OCI-LY3 (cell line): ENCODE data around the gene KLHL10.
"Not testable (repeated sequence)": the region's sequence is repeated elsewhere in the genome, so short reads cannot be mapped to it uniquely, and the experiment has no call there.

ENCODE experiments used
- H2AFZ ChIP-seq: fragments of 200-600, 300-600 bp; shearing (Covaris generic); 2 replicates; pipeline ENCODE4 v1.6.0; 2014; ENCODE audit warnings: antibody characterized with exemption, low read depth, low read length
- H3K27ac ChIP-seq: fragments of 200-600, 300-600 bp; sonication (generic); 2 replicates; pipeline ENCODE4 v1.5.1; 2014; ENCODE audit warnings: mild to moderate bottlenecking, low read length, moderate library complexity, mixed read lengths
- H3K27me3 ChIP-seq: fragments of 200-600, 300-600 bp; sonication (generic); 2 replicates; pipeline ENCODE4 v1.6.1; 2014; ENCODE audit warnings: low read depth, low read length, mixed read lengths
- H3K36me3 ChIP-seq: fragments of 200-600, 300-600 bp; sonication (generic); replicated peaks from 2 replicates; pipeline ENCODE3; 2014; ENCODE audit warnings: low read depth, low read length, mixed read lengths
- H3K4me1 ChIP-seq: fragments of 300-600, 200-600 bp; sonication (generic); 2 replicates; pipeline ENCODE4 v1.6.1; 2014; ENCODE audit warnings: low read length, mixed read lengths
- H3K4me2 ChIP-seq: fragments of 200-600, 300-600 bp; sonication (generic); 2 replicates; pipeline ENCODE4 v1.6.1; 2014; ENCODE audit warnings: low read length, mixed read lengths
- H3K4me3 ChIP-seq: fragments of 300-600, 200-600 bp; sonication (generic); 2 replicates; pipeline ENCODE4 v1.5.1; 2014; ENCODE audit warnings: antibody characterized with exemption, mild to moderate bottlenecking, low read length, moderate library complexity
- H3K79me2 ChIP-seq: fragments of 300-600, 200-600 bp; shearing (Covaris generic); 2 replicates; pipeline ENCODE4 v1.6.1; 2014; ENCODE audit warnings: mild to moderate bottlenecking, low read length, mixed read lengths
- H3K9ac ChIP-seq: fragments of 300-600, 200-600 bp; shearing (Covaris generic); 2 replicates; pipeline ENCODE4 v1.6.0; 2014; ENCODE audit warnings: mild to moderate bottlenecking, low read length, moderate library complexity
- H3K9me3 ChIP-seq: fragments of 200-600, 300-600 bp; shearing (Covaris generic); 2 replicates; pipeline ENCODE4 v1.6.1; 2014; ENCODE audit warnings: low read length, mixed read lengths; ENCODE audit not compliant: insufficient read depth
- H4K20me1 ChIP-seq: fragments of 200-600, 300-600 bp; sonication (generic); 2 replicates; pipeline ENCODE4 v1.6.1; 2016; ENCODE audit warnings: low read length, mixed read lengths; ENCODE audit not compliant: insufficient read depth
- CTCF ChIP-seq: fragments of 200-600, 300-600 bp; sonication (generic); IDR thresholded peaks from 2 replicates; pipeline ENCODE4 v1.5.1; 2014; ENCODE audit warnings: antibody characterized with exemption, low read length, low read depth
- EZH2phosphoT487 ChIP-seq: fragments of 200-600 bp; shearing (Covaris generic); IDR thresholded peaks from 2 replicates; pipeline ENCODE4 v1.6.1; 2018; ENCODE audit warnings: antibody characterized with exemption, mixed run types, low read depth

KLHL10 gene

GRCh38 chr17:41823141-41823524, 14.5 kb upstream of the KLHL10 start:
- Histone ChIP-seq H3K27ac (no peak overlapping the region), H4K20me1 (no peaks in the 10 kb centered on the region), H3K4me2 (no peak overlapping the region), H3K36me3 (peaks cover 8% of the 10 kb centered on the region), H3K27me3 (no peaks in the 10 kb centered on the region), H3K79me2 (peaks cover 3% of the 10 kb centered on the region; the same call in 1 of the 2 replicates), H3K9ac (no peak overlapping the region), H3K9me3 (no peaks in the 10 kb centered on the region), H3K4me1 (peaks cover 17% of the 10 kb centered on the region), H2AFZ (no peak overlapping the region), H3K4me3 (no peak overlapping the region)
- no peak for TF ChIP-seq CTCF
- TF ChIP-seq EZH2phosphoT487 = no peak

GRCh38 chr17:41823580-41823979, 14.0 kb upstream of the KLHL10 start:
- H2AFZ ChIP-seq = no peak overlapping the region
- H3K9ac ChIP-seq = no peak overlapping the region
- H4K20me1 ChIP-seq = no peaks in the 10 kb centered on the region
- H3K4me2 ChIP-seq = no peak overlapping the region
- H3K27ac ChIP-seq = no peak overlapping the region
- no peak overlapping the region for H3K4me3 ChIP-seq
- H3K79me2 ChIP-seq = peaks cover 3% of the 10 kb centered on the region; the same call in 1 of the 2 replicates
- no peaks in the 10 kb centered on the region for H3K27me3 ChIP-seq
- TF ChIP-seq CTCF (no peak), EZH2phosphoT487 (no peak)
- H3K4me1 ChIP-seq = peaks cover 13% of the 10 kb centered on the region
- no peaks in the 10 kb centered on the region for H3K9me3 ChIP-seq
- H3K36me3 ChIP-seq = peaks cover 10% of the 10 kb centered on the region

GRCh38 chr17:41824086-41824485, 13.5 kb upstream of the KLHL10 start:
- TF ChIP-seq CTCF = no peak
- H3K9ac ChIP-seq = no peak overlapping the region
- no peak overlapping the region for H3K27ac ChIP-seq
- peaks cover 10% of the 10 kb centered on the region for H3K4me1 ChIP-seq
- peaks cover 11% of the 10 kb centered on the region for H3K36me3 ChIP-seq
- no peaks in the 10 kb centered on the region for H4K20me1 ChIP-seq
- H3K79me2 ChIP-seq = peaks cover 3% of the 10 kb centered on the region; the same call in 1 of the 2 replicates
- no peaks in the 10 kb centered on the region for H3K9me3 ChIP-seq
- no peaks in the 10 kb centered on the region for H3K27me3 ChIP-seq
- H3K4me2 ChIP-seq = no peak overlapping the region
- no peak overlapping the region for H2AFZ ChIP-seq
- H3K4me3 ChIP-seq = no peak overlapping the region

- no peaks in the 10 kb centered on the region for H3K27me3 ChIP-seq
- H3K27ac ChIP-seq = no peak overlapping the region
- no peak overlapping the region for H3K9ac ChIP-seq
- H3K9me3 ChIP-seq = no peaks in the 10 kb centered on the region
- no peaks in the 10 kb centered on the region for H3K79me2 ChIP-seq
- H4K20me1 ChIP-seq = no peaks in the 10 kb centered on the region
- peaks cover 19% of the 10 kb centered on the region for H3K36me3 ChIP-seq
- H3K4me3 ChIP-seq = no peak overlapping the region
- H3K4me1 ChIP-seq = no peaks in the 10 kb centered on the region
- H3K4me2 ChIP-seq = no peak overlapping the region
- H2AFZ ChIP-seq = no peak overlapping the region
- TF ChIP-seq CTCF (no peak), EZH2phosphoT487 (no peak)
Measured at GRCh38 chr17:41825175-41825845, 12.3 kb upstream of the KLHL10 start.

- H3K4me1 ChIP-seq, H3K27ac ChIP-seq, H3K79me2 ChIP-seq, H3K4me2 ChIP-seq, H3K4me3 ChIP-seq, H2AFZ ChIP-seq, H3K27me3 ChIP-seq, H4K20me1 ChIP-seq, H3K9ac ChIP-seq, H3K9me3 ChIP-seq: not testable (repeated sequence)
- H3K36me3 ChIP-seq = peaks cover 26% of the 10 kb centered on the region
Measured at GRCh38 chr17:41829961-41830360, 7.7 kb upstream of the KLHL10 start.
